Natural killer cell (primary cell): ENCODE results near the gene FAF2. TPM values are rescaled to one million over a fixed set of nuclear protein-coding genes. Genes with fewer than 3 reads are reported as not detected.

Experiments used
- ATAC-seq, 3 donors: fragments of 150-1000 bp in 2 of 3; fragments of 200-7000 bp in 1 of 3; cut with Tn5 transposase; 1 replicate in 1 of 3; 2 replicates in 2 of 3; pipeline ENCODE4 v1.10.0; 2021; ENCODE audit warnings: mild to moderate bottlenecking in 2 of 3, moderate library complexity in 2 of 3
- DNase-seq, 2 donors: peaks; one replicate each; pipeline versions ENCODE4 v3.0.0 to v3.0.0-alpha.2; 2013 to 2021; ENCODE audit warnings: mixed read lengths in 1 of 2
- H3K27ac ChIP-seq: one replicate; pipeline ENCODE4 v1.5.1; 2013; ENCODE audit warnings: mild to moderate bottlenecking, low read length
- H3K27me3 ChIP-seq: one replicate; pipeline ENCODE4 v1.6.1; 2013; ENCODE audit warnings: low read length; ENCODE audit not compliant: control insufficient read depth, insufficient read depth
- H3K36me3 ChIP-seq: one replicate; pipeline ENCODE4 v1.6.1; 2013; ENCODE audit warnings: low read length; ENCODE audit not compliant: control insufficient read depth, insufficient read depth
- H3K4me1 ChIP-seq: one replicate; pipeline ENCODE4 v1.6.1; 2013; ENCODE audit warnings: low read length; ENCODE audit not compliant: control insufficient read depth, insufficient read depth
- H3K4me3 ChIP-seq: one replicate; pipeline ENCODE4 v1.5.1; 2013; ENCODE audit warnings: low read length
- H3K9me3 ChIP-seq: one replicate; pipeline ENCODE4 v1.6.1; 2013; ENCODE audit warnings: low read length; ENCODE audit not compliant: control insufficient read depth, insufficient read depth
- H3K27ac Mint-ChIP-seq, 2 donors: one replicate each; pipeline ENCODE4 v1.8.0; 2022; ENCODE audit warnings: mild to moderate bottlenecking in 2 of 2, mixed read lengths in 2 of 2, moderate library complexity in 1 of 2
- H3K27me3 Mint-ChIP-seq, 2 donors: one replicate each; pipeline ENCODE4 v1.8.0; 2022; ENCODE audit warnings: low read depth in 2 of 2, mixed read lengths in 2 of 2
- H3K36me3 Mint-ChIP-seq: one replicate; pipeline ENCODE4 v1.8.0; 2022; ENCODE audit warnings: mixed read lengths
- H3K4me1 Mint-ChIP-seq, 2 donors: one replicate each; pipeline ENCODE4 v1.8.0; 2022; ENCODE audit warnings: mixed read lengths in 2 of 2
- H3K4me3 Mint-ChIP-seq: one replicate; pipeline ENCODE4 v1.8.0; 2022; ENCODE audit warnings: mild to moderate bottlenecking, moderate library complexity, mixed read lengths
- H3K9me3 Mint-ChIP-seq, 2 donors: one replicate each; pipeline ENCODE4 v1.8.0; 2022; ENCODE audit warnings: mixed read lengths in 2 of 2
- WGBS: methylation state at CpG from one replicate; pipeline ENCODE4 v1.1.7; 2013; ENCODE audit warnings: missing lambda C conversion rate; ENCODE audit not compliant: insufficient coverage; 5-methylcytosine and 5-hydroxymethylcytosine counted together
- intact Hi-C: fragments of 100-400 bp; cut with micrococcal nuclease; formaldehyde crosslinking; loops from one replicate; pipeline ENCODE4 v1.14.2; 2022
- total RNA-seq, 4 donors: library from RNA; stranded (reverse); fragments of 120-200 nt in 1 of 4; gene quantifications; one replicate each; pipeline versions ENCODE4 v1.2.3 to v1.2.4, GENCODE V29; 2013 to 2022
- TF ChIP-seq, protein P1 (sequence below): fragments of 200-600 bp; IDR thresholded peaks from one replicate; pipeline ENCODE4 v1.8.0; 2022; ENCODE audit warnings: antibody characterized with exemption

FAF2 gene
- total RNA-seq, 3 donors from 2014 or later (not counting 1 experiment from before 2014, with no cell fraction given): 32.1 to 32.5 (median 32.1) TPM

DNA sequence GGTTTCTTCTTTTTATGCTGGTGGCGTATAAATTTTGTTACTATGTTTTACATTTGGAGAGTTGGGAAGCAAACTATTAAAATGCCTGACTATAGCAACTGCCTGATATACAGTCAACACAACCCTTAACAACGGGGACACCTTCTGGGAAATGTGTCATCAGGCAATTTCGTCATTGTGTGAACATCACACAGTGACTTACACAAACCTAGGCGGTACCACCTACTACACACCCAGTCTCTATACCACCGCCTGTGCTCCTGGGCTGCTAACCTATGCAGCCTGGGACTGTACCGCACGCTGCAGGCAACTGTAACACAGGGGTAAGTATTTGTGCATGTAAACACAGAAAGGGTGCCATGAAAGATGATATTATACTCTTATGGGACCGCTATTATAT is 99.6 kb downstream of the FAF2 start:
- no peaks in the 10 kb centered on the region for H3K27me3 Mint-ChIP-seq
- Histone ChIP-seq H3K4me3 (no peak overlapping the region), H3K36me3 (no peaks in the 10 kb centered on the region), H3K4me1 (peaks cover 29% of the 10 kb centered on the region), H3K27me3 (no peaks in the 10 kb centered on the region), H3K9me3 (no peaks in the 10 kb centered on the region), H3K27ac (no peak overlapping the region)
- peak in 1 of 2 donors; percentile 54 for DNase-seq
- H3K4me3 Mint-ChIP-seq: no peak overlapping the region
- H3K4me1 Mint-ChIP-seq: peaks cover 10 to 16% of the 10 kb centered on the region in 2 donors
- TF ChIP-seq, protein P1, sequence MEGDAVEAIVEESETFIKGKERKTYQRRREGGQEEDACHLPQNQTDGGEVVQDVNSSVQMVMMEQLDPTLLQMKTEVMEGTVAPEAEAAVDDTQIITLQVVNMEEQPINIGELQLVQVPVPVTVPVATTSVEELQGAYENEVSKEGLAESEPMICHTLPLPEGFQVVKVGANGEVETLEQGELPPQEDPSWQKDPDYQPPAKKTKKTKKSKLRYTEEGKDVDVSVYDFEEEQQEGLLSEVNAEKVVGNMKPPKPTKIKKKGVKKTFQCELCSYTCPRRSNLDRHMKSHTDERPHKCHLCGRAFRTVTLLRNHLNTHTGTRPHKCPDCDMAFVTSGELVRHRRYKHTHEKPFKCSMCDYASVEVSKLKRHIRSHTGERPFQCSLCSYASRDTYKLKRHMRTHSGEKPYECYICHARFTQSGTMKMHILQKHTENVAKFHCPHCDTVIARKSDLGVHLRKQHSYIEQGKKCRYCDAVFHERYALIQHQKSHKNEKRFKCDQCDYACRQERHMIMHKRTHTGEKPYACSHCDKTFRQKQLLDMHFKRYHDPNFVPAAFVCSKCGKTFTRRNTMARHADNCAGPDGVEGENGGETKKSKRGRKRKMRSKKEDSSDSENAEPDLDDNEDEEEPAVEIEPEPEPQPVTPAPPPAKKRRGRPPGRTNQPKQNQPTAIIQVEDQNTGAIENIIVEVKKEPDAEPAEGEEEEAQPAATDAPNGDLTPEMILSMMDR: no peak
- intact Hi-C loops: no loop called here
- 73% methylated on average over 7 of the region's 8 CpGs for WGBS
- peak overlapping the region in 1 of 2 donors; percentile 67 for H3K27ac Mint-ChIP-seq
- H3K9me3 Mint-ChIP-seq: no peaks in the 10 kb centered on the region
- ATAC-seq: peak in 1 of 3 donors; percentile 13
- H3K36me3 Mint-ChIP-seq: no peaks in the 10 kb centered on the region

DNA sequence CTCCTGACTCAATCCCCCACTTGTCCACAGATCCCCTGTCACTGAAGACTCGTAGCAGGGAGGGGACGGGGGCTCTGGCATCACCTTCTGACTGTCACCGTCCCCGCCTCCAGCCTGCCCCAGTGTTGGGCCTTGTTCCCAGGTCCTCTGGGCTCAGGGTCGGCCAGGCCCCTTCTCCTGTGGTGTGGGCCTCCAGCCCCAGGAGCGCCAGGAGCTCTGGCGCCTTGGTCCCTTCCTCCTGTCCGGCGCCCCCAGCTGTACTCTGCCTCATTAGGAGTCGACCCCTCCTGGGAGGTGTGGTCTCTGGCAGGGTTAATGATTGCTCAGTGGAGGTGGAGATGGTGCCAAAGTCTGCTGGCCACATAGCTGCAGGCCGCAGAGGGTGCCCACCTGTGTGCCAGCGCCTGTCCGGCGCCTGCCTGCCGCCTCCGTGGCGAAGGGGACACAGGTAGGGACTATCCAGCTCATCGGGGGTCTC is 100.8 kb downstream of the FAF2 start, which contains the start of gene CDHR2:
TSS of gene CDHR2 (plus strand) at position 376 of the 478 bp plus-strand sequence. CDS start 16,011 bp downstream, outside the sequence.
- Mint-ChIP-seq H3K27me3 (peaks cover 0 to 5% of the 10 kb centered on the region in 2 donors), H3K4me3 (no peak within 1 kb of the TSS), H3K9me3 (no peaks in the 10 kb centered on the region), H3K36me3 (no peaks in the 10 kb centered on the region), H3K27ac (peak within 1 kb of the TSS in 1 of 2 donors; percentile 36), H3K4me1 (peaks cover 10 to 15% of the 10 kb centered on the region in 2 donors)
- Histone ChIP-seq H3K36me3 (no peaks in the 10 kb centered on the region), H3K4me1 (peaks cover 24% of the 10 kb centered on the region), H3K4me3 (no peak within 1 kb of the TSS), H3K27me3 (no peaks in the 10 kb centered on the region), H3K27ac (no peak within 1 kb of the TSS), H3K9me3 (no peaks in the 10 kb centered on the region)
- DNase-seq: no peak
- ATAC-seq: no peak
- TF ChIP-seq, protein P1: no peak
- intact Hi-C loops: no loop called here
- WGBS: 85% methylated on average over 17 of the region's 18 CpGs

DNA sequence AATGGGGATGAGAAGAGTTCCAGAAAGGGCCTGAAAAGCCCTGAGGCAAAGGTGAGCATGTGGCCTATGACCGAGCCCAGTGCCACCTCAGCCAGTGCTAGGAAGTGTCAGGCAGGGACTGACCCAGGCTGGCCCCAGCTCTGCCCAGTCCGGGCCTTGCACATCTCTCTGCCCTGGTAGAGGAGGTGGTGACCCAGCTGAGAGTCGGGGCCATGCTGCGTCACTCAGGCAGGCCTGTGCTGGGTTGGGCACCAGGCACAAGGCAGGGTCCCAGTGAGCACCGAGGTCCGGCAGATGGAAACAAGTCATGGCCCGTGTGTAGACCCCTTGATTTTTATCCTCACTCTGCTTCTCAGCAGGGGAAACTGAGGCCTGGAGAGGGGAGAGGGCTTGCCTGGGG is 101.7 kb downstream of the FAF2 start:
- DNase-seq (no peak), ATAC-seq (no peak)
- peaks cover 22% of the 10 kb centered on the region for H3K4me1 ChIP-seq
- Mint-ChIP-seq H3K4me1 (peaks cover 10 to 11% of the 10 kb centered on the region in 2 donors), H3K9me3 (no peaks in the 10 kb centered on the region), H3K27me3 (peaks cover 0 to 5% of the 10 kb centered on the region in 2 donors), H3K36me3 (no peaks in the 10 kb centered on the region), H3K4me3 (no peak overlapping the region), H3K27ac (no peak overlapping the region)
- H3K27me3 ChIP-seq: no peaks in the 10 kb centered on the region
- no peak overlapping the region for H3K4me3 ChIP-seq
- TF ChIP-seq, protein P1: no peak
- no peaks in the 10 kb centered on the region for H3K36me3 ChIP-seq
- WGBS: 88% methylated on average over 7 of the region's 7 CpGs
- no peak overlapping the region for H3K27ac ChIP-seq
- intact Hi-C loops: no loop called here
- no peaks in the 10 kb centered on the region for H3K9me3 ChIP-seq
